Measurements from ENCODE around the gene GAS2L1.

The GAS2L1 gene

DNA sequence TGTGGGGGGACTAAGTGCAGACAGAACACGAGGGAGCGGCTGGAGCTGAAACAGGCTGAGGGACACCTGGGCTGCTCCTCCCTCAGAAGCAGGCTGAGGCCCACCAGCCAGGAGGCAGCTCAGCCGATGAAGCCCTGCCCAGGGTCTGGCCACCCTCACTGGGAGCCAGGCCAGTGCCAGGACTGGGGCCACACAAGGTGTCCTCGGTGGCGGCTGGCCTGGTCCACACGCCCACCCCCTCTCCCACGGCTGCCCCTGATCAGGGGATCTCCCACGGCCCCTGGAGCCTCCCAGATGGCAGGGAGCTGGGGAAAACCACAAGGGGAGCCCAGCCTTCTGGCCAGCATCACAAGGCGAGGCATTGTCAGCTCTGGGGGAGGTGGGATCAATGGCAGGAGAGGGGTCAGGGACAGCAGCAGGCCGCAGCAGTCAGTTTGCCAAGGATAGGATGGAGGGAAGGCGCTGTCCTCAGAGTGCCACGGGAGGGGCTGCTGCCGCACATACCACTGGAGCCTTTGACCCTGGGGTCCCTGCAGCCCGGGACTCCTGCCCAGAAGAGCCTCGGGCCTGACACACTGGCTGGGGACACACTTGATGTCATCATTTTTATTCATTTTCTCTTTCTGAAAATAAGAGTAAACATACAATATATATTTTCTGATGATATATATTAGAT lies 20.8 kb downstream of the GAS2L1 start:
- DNase-seq (ENCODE audit: low read depth), result no peak

DNA sequence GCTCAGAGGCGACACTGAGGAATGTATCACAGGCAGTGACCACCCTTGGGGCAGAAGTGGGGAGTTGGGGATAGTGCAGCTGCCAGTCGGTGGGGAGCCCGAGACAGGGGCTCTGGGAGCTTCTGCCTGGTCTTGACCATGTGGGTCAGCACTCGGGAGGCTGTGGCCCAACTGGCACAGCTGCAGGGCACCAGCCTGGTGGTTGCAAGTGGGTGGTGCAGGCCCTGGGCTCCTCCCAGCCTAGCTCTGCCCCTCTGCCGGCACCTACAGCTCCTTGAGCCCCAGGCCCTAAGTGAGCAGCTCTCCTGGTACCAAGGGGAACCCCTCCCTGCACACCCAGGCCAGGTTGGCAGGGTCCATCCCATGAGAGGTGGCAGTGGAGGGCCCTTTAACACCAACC lies 21.6 kb downstream of the GAS2L1 start:
- no peak for DNase-seq (ENCODE audit: low read depth)

DNA sequence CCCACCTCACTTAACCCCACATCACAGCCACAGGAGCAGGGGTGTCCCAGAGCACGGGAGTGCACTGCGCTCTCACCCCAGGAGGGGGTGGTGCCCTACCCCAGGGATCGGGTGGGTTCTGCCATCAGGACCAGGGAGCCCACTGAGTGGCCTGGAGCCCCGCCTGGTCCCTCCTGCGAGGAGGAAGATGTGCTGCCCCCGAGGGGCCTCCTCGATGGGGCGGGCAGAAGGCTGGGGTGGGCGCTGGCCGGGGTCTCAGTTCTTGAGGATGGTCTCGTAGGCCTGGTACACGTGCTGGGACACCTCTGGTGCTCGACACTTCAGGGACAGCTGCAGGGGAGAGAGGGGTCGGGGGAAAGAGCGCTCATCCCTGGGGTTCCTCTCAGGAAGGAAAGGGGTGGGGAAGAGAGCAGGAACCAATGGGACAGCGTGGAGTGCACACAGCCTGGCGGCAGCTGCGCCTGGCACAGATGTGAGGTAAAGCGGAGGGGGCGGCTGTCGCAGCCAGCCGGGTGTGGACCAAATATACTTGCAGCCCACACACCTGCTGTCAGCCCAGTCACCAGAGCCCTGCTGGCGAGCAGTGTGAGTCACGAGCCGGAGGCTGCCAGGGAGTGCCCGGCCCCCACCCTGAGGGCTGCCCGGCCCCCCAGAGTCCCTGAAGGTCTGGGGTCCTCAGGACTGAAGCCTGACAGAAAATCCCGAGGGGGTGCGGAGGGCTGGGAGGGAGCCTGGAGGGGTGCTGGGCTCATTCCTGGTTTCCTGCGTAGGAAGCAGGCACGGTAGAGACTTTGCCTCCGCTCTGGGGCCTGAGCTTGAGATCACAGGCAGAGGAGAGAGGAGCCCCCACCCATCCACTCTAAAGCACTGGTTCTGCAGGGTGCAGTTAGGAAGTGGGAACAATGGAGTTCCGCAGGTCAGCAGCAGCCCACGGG lies 22.4 kb downstream of the GAS2L1 start:
- DNase-seq (ENCODE audit: low read depth), result no peak

DNA sequence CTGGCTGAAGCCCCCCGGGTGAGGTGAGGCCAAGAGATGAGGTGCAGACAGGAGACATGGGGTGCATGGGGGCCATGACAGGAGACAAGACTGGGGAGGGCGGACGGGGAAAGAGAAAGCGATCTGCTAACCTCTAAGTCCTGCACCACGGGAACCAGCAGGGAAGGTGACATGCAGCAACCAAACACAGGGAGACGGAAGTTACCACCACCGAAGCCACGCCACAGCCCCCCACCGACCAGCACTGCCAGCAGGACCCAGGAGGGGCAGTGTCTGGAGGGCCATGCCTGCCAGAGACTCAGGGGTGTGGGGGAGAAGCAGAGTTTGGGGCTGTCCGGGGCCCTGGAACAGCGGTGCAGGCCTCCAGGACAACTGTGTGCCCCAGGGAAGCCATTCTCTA lies 23.1 kb downstream of the GAS2L1 start:
- DNase-seq (ENCODE audit: low read depth), result no peak

DNA sequence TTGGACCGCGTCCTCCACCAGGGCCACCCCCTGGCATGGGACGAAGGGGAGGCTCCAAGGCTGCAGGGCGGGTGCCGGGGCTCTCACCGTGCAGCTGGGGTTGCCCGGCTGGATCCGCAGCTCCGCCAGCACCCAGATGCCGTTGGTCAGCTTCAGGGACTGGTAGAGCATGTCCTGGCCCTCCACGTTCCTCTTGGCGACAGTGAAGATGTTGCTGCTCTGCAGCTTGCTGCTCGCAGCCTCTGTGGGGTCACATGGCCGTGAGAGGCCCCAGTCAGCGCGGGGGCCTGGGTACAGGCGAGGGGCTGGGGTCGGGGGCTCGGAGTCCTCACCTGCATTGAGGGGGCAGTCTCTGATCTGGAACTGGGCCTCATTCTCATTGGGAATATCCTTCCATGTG lies 23.8 kb downstream of the GAS2L1 start:
- no peak for DNase-seq (ENCODE audit: low read depth)

DNA sequence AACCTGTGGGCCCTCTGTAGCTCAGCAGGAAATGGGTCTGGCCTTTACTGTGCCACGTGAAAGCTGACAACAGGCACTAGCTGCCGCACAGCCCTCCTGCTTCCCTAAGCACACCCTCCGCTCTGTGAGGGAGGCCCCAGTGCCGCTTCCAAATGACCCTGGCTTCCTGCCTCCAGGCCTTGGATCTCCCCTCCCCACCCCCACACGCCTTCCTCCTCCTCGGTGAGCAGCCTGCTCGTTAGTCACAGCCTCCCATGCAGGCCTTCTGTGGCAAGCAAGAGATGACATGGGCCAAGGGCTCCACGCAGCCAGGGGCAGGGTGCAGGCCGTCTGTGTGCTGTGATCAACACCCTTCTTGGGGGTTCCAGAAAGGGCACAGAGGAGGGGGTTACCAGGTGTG lies 24.3 kb downstream of the GAS2L1 start:
- DNase-seq (ENCODE audit: low read depth), result no peak

DNA sequence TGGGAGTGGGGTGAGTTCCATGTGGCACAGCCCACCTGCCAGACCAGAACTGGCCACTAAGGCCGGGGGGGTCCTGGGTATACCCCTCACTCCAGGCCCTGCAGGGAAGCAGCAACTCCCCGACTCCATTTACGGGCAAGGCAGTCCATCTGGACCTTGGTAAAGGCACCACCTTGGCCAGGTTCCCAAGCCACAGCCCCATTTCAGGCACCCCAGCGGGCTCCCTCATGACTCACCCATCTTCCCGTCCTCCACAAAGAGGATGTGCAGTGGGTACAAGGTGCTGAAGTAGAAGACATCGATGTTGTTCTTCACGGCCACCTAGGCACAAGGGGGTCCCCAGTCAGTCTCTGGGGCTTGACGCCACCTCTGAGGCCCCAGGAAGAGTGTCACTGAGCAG lies 24.8 kb downstream of the GAS2L1 start:
- no peak for DNase-seq (ENCODE audit: low read depth)

DNA sequence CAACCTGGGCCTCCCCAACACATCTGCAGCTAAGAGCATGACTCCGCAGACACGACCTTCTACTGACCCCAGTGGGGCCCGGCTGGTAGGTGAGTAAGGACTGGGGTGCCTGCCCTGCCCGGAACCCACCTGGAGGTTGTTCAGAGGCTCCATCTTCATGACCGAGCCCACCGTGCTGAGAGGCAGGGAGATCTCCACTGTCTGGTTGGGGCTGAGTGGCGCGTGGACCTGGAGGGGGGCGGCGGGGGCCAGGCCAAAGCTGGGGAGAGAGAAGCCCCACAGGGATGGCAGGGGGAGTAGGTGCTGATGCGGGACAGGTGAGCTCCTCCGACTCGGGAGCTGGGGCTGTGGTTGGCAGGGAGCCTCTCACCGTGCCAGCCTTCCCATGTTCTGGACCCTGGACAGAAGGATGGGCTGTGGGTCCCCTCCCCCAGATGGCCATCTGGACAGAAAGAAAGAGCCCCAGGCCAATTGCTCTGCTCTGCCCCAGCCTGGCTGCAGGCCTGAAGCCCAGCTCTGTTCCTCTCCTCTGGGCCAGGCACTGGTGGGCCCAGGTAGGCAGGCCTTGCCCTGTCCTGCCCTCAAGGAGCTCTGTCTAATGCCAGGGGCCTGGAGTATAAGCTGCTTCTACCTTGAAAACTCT lies 25.3 kb downstream of the GAS2L1 start:
- DNase-seq (ENCODE audit: low read depth), result no peak

DNA sequence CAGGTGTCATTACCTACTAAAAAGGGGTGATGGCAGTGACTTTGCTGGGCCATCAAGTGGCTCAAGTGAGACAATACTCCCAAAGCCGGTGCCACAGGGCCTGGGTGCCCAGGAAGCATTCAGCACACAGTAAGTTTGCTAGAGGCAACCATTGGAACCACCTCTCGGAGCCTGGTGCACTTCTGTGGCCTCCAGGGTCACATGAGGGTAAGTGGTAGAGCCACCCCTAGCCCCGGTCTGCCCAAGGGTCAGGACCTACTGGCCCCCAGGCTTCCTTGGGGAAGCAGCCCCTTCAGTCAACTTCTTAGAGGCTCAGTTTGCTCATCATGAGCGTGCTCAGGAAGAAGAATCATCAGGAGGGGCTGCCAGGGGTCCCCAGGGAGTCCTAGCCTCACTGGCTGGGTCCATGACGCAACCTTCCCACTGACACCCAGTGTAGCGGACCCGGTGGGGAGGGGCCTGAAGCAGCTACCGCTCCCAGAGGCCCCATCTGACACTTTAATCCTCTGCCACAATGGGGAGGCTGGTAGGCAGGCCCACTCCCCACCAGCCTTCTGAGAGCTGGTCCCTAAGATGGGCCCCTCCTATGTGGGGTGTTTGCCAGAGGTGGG lies 26.5 kb downstream of the GAS2L1 start:
- DNase-seq (ENCODE audit: low read depth), result no peak

DNA sequence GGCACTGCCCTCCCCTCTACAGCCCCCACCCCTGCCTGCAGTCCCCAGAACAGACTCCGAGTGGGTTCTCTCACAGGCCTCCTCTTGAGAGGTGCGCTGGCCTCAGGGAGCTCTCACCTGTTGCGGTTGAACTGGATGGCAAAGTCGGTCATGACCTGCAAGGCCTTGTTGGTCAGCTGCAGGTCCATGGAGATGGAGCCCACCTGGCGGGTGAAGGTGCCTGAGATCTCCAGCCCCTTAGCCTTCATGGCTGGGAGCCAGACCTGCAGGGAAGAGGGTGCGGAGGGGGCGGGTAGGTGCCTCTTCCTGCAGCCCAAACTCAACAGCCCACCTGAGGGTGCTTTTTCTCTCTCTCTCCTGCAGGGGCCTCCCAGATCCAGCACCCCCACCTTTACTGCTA lies 27.7 kb downstream of the GAS2L1 start:
- no peak for DNase-seq (ENCODE audit: low read depth)

DNA sequence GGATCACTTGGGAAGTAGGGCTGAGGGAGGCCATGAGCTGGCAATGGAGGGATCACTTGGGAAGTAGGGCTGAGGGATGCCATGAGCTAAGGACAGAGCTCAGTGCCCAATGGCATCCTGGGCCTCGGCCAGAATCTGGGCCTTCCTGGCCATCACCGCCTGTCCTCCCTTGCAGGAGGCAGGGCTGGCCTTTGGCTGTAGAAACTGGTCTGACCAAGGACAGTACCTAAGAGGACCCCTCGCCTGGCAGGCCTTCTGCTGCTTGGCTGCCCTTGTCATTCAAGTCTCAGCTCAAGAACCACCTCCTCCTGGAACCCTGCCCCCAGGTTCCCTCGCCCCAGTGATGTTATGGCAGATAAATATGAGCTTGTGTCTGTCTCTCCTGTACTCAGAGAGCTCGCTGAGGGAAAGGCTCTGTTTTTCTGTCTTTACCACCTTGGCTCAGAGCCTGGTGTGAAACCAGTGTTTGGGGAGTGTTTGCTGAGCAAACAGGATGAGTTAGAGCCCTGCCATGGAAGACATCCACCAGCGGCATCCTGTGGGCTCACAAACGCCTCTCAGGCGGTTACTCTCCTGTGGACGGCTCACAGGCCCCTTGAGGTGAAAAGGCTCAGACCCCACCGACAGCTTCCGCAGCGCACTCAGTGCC lies 28.4 kb downstream of the GAS2L1 start:
- DNase-seq (ENCODE audit: low read depth), result no peak

DNA sequence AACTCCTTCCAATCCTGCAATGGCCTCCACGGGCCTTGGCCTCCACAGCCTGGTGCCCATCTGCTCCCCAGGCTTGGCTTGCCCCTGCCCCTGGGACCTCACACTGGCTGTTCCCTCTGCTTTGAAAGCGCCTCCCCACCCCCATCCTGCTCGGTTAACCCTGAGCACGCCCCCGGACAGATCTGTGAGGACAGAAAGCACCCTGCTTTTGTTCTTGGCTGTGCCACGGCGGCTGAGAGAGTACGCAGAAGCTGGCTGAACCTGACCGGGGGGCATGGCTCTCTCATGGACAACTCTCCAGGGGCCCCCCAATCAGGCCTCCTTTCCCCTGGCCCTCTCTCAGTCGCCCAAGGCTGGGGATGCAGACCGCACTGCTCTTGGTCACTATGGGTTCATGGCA lies 29.2 kb downstream of the GAS2L1 start:
- DNase-seq (ENCODE audit: low read depth), result no peak

DNA sequence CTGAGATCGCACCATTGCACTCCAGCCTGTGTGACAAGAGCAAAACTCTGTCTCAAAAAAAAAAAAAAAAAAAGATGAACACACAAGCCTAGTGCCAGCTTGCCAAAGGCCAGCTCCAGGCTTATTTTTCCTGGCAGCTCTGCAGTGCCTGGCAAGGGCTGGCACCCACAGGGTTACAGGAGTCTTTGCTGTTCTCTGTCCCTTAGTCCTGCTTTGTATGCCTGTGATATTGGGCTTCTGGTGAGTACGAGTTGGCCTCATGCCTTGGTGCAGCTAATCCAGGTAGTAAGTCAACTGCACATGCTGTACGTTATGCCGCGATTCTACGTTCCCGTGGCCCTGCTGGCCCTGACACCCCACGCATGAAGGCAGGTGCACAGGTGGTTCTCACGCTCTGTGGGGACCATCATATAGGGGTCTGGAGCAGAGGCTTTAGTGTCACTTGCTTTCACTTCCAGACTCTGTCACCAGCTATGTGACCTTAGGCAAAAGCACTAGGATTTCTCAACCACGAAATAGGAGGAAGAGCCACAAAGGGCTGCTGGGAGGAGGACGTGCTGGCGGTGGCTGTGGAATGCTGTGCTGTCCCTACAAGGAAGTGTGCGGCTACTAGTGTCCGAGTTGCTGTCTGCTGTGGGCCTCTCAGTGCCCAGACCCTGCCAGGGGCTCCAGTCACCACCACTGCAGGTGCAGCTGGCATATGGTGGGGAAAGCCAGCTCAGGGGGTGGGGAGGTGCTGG lies 30.5 kb downstream of the GAS2L1 start:
- DNase-seq (ENCODE audit: low read depth), result no peak

DNA sequence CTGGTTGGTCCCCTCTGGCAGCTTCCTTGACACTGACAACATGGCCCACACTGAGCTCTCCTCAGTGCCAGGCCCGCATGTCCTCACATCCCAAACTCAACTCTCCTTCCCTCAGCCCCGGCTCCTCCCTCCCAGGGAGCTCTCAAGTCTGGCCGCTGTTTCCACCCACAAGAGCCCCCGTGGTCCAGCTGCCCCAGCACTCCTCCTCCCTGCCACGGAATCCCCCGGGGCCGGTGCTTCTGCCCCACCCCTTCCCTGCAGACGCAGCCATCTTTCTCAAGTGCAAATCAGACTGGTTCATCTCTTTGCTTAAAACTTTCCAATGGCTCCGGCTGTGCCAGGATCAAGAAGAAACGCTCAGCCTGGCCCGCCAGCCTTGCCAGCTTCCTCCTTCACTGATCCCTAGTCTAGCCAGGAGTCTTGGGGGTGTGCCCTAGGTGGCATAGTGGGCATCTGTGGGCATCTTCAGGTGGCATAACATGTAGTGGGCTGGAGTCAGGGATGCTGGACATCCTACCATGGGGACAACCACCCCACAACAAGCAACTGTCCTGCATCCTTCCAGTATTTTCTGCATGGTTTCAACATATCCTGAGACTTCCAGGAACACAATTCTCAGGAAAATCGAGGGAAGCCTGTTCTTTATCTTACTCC lies 31.3 kb downstream of the GAS2L1 start:
- no peak for DNase-seq (ENCODE audit: low read depth)

DNA sequence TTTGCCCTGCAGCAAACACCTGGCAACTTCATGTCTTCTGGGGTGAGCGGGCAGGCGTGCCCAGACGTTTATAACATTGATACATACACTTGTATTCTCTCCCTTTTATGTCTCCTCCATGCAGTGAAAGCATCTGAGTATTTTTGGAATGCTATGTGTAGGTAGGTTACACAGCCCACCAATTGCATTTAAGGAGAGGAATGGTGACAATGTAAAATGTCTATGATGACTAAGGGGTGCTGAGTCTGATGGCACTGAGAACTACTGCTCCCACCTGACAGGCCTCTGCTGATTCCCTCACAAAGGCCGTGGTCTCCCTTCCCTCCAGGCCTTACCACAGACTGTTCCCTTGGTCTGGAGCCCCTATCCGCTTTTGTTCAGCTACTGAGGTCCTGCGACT lies 31.9 kb downstream of the GAS2L1 start:
- DNase-seq (ENCODE audit: low read depth), result no peak

DNA sequence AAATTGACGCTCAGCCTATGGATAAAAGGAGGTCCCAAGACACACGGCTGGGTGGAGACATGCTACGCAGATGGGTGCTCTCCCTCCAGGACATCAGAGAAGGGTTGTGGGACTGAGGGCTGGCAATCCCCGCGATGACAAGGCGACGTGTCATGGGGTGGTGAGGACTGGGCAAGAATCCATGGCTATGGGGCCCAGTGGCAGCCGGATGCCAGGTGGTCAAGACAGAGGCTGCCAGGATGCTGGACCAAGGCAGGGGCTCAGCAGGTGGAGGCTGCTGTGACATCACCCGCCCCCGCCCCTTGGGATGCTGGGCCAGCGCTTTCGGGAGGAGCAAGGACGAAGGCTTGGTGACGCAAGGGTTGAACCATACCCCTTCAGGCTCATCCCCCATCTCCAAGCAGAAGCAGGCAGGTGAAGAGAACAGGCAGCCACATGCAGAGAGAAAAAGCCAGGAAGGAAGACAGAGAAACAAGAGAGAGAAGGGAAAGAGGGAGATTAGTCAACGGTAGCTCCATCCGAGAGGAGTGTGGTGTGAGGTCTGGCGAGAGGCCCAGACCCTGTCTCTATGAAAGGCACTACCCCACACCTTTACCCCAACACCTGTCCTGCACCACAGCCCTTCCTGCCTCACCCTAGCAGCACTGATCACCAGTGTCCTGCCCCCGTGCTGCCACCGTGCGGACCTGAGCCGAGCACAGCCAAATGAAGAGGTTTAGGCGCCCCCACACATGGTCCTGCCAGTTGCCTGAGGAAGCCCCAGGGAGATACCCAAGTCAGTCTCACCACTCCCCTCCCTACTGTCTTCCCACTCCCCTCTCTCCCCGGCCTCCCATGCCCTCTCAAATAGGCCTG lies 33.2 kb downstream of the GAS2L1 start:
- DNase-seq (ENCODE audit: low read depth), result no peak

DNA sequence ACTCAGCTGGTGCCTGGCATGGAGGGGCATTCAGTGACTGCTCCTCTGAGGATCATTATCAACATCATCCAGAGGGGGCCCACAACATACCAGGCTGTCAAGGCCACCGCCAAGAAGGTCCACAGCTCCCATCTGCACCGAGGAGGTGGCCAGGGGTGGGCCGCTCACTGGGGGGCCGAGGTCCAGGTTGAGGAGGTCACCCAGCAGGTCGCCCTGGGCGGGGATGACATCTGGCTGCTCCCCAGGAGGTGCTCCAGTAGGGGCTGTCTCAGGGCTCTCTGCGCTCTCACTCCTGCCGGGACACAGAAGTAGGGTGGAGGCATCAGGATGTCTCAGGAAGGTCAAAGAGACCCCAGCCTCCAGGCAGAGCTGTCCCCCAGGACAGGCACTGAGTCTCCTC lies 34.1 kb downstream of the GAS2L1 start:
- DNase-seq (ENCODE audit: low read depth), result no peak

DNA sequence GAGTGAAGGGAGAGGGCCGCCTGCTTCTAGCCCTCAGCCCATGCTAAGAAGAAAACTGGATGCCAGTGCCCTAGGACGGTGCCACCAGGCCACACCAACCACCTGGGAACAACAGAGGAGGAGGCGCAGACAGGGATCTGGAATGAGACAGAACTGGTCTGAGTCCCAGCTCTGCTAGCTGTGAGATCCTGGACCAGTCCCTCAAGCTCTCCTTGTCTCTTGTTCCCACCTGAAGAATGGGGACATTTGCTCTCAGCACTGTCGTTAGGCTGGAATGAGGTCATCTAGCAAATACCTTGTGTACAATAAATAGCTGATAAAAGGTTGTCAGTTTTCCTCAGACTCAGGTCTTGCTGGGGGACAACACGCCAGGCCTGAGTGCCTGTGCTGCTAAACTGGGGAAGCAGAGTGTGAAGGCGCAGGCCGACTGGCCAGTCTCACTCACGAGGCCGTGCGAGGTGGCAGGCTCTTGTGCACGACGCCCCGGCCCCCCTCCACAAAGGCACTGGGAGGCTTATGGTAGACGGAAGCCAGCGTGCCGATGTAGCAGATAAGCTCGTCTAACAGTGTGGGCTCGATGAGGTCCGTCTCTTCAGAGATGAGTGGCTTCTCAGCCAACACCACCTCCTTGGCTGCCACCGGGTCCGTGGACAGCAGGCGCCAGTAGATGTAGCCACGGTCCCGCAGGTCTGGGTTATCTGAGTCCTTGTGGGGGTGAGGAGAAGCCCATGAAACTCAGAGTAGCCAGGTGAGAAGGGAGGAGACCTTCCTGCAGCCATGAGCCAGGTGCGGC lies 34.8 kb downstream of the GAS2L1 start:
- no peak for DNase-seq (ENCODE audit: low read depth)

DNA sequence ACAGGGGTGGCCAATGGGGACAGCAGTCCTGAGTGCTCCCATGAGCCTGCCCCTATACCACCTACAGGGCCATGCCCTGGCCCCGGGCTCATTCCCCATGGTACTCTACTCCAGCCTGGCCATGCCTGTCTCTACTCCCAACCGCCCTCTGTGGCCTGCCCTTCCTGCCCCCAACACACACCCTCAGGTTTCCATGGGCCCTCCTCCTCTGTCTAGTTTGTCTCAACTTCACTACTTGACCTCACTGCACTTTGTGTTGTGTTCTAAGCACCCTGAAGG lies 35.3 kb downstream of the GAS2L1 start:
- no peak for DNase-seq (ENCODE audit: low read depth)

All from stimulated activated CD8-positive, alpha-beta memory T cell treated with anti-CD3 and anti-CD28 coated beads, Interleukin-15, amount 100 ng/mL, for 1 hour (primary cell).